Measurements from ENCODE around the gene IGSF21.

The IGSF21 gene

DNA sequence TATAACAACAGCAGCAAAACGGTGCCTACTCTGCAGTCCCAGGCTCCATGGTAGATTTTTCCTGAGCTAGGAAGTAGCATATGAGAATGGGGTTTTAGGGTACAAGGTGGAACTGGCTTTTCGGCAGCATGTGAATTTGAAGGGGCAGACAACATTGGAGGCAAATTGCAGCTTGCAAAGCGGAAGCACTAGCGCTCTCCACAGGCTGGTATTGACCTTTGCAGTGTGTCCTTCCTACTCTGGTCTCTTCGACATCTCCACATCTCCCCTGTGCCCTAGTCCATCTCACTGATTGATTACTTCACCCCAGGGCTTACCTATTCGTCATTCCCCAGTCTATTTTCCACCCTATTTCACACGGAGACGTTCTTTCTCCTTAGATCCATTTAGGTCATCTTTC lies 13.0 kb downstream of the IGSF21 start:
- FAIRE-seq, result no peak

DNA sequence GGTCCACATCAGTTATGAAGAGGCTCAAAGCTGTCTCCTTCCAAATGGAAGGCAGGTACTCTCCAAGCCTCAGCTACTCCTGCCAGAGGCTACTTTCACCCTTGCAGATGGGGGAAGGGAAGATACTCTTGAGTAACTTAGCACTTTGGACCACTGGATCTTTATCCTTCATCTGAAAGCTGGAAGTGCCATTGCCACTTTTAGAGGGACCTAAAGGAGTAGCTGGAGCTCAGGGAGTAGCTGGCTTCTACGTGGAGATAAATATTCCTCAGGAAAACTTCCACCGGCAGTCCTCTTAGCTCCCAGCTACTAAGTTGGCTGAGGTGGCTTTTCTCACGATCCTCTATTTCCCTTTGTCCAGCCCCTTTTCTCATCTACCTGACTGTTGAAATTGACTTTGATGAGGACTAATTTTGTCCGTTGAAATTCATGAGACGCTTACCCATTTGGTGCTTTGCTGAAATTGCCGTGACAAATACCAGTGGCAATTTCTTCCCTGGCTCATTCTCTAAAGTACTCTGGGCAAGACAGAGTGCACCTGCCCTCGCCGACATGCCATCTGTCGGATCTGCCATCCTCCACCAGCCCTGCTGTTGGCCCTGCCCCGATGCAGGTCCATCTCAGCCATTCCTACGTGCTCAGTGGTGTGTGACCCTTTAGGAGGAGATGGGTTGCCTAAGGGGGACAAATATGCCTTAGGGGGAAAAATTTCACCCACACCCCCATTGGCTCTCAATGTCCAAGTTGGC lies 13.6 kb downstream of the IGSF21 start:
- no peak for FAIRE-seq

DNA sequence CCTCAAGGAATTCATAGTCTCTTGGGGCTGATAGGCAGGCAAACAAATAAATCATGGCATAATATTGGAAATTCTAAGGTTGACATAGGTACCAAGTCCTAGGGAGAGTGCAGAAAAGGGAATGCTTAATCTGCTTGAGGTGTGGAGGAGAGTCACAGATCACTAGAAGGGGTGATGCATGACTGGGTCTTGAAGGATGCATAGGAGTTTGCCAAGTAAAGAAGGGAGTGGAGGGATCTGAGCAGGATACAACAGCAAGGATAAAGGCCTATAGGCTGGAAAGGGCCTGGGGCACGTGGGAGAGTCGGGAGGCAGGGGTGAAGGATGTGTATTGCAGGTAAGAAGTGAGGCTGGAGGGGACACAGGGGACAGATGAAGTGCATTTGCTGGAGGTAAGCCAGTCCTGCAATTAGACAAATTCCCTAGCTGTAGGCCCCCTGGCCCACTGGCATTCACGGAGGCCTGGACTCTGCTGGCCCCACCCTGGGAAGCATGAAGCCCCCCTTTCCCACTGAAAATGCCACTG lies 15.9 kb downstream of the IGSF21 start:
- no peak for FAIRE-seq

DNA sequence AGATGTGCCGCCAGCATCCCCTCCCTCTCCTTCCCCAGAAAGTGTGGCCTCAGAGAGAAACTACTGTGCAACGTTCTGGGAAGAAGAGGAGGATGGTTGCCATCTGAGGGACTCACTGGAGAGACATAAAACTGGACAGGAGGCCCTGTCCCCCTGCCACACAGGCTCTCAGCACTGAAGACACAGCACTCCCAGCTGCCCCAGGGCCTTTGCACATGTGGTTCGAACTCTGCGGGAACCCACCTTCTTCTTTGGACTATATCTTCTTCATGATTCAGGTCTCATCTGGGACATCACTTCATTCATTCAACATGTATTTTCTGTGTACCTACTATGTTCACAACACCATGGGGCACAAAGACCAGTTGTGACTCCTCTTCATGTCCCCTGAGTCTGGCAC lies 17.4 kb downstream of the IGSF21 start:
- no peak for FAIRE-seq

DNA sequence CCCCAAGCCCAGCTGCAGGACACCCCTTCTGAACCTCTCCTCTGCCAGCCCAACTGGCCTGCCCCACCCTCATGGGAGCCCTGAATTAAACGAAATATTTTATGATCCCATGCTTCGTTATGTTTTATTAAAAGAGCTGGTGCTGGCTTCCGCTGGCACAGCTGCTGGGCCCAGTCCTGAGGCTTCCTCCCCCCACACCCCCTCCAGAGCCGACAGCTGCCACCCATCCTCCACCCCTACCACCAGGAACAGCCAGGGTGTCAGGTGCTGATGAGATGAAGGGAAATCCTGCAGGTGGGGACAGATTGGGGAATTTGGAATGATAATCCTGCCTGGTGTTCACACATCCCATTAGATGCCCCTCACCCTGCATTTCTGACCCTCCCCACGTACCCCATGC lies 19.0 kb downstream of the IGSF21 start:
- FAIRE-seq, result no peak

DNA sequence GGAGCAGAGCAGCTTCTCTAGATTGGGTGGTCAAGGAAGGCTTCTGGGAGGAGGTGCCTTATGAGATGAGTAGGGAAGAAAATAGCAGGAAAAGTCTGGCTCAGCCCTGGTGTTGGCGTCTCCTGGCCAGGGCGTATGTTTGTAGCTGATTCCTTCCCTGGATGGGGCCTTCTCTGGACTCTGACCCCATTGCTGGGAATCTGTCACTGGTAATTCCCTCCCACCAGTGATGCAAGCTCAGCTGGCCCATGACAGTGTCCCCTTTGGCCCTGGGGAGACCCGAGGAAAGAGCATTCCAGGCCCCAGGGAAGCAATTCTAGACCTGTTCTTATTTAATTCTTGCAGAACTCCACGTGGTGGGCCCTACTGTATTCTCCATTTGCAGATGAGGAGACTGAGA lies 20.7 kb downstream of the IGSF21 start:
- no peak for FAIRE-seq

DNA sequence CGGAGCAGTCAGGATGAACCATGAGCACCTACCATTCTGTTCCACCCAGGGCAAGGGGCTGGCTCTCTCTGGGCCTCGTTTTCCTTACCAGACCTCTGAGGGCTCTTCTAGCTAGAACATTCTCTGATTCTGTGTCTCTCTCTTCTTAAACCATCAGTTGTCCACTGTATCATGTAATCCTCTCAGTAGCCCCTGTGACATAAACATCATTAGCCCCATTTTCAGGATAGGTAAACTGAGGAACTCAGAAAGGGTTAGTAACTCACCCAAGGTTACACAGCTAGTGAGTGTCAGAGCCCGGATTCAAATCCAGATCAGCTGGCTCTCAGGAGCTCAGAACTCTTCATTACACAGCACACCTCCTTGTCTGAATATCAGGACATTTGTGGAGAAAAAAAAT lies 22.8 kb downstream of the IGSF21 start:
- FAIRE-seq, result no peak

DNA sequence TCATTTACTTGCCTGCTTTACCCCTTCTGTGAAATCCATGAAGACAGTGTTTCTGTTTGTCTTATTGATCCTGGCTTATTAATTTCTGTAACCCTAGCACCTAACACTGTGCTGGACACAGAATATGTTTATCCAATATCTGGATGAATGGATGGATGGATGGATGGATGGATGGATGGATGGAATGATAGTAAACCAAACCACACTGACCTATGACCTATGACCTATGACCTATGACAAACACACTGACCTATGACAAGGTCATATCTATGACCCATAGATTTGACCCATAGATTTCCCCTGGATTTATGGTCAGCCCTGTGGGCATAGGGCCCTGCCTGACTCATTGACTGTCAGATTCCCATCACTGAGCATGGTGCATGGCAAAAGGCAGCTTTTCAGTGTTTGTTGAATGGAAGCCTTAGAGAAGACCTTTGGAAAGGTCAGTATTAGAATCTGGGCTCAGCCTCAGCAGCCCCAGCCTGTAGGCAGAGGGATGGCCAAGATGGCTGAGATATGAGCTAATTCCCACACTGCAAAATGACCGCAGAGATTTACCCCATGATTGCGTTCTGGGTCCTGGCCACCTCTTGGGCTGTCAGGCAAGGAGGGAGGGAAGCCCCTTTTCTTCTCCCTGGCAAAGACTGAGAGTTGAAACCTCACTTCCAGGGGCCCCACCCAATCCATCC lies 24.6 kb downstream of the IGSF21 start:
- no peak for FAIRE-seq

DNA sequence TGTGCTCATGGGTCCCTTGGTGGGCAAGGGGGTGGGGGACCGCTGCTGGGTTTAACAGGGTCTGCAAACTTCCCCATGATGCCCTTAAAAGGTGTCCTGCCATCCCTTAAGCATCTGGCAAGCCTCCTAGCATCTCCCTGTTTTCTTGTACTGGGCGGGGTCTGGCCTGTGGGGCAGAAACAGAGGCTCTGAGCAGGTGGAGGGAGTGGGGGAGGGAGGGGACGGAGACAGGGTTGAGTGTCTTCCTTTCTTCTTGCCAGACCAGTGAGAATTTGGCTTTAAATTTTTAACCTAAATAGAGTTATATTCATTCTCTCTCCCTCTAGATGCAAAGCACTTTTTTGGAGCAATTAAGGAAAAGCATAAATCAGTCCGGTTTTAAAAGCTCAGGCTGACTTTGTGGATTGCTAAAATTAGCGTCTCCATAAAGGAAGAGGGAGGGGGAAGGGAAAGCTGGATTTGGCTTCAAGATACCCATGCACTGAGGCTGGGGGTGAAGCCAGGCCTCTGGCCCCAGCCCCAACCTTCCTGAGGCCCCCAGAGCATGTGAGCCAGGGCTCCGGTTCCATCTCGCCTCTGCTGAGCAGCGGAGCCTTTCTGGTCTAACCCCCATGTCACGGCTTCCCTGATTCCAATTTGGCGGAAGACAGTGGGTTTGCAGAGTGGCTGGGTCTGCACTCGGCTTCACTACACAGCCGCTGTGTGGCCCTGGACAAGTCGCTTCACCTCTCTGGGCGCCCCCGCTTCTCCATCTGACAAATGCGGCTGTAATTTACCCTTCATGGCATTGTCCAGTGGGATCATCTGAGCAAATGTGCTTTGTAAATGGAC lies 25.3 kb downstream of the IGSF21 start:
- FAIRE-seq, result no peak

DNA sequence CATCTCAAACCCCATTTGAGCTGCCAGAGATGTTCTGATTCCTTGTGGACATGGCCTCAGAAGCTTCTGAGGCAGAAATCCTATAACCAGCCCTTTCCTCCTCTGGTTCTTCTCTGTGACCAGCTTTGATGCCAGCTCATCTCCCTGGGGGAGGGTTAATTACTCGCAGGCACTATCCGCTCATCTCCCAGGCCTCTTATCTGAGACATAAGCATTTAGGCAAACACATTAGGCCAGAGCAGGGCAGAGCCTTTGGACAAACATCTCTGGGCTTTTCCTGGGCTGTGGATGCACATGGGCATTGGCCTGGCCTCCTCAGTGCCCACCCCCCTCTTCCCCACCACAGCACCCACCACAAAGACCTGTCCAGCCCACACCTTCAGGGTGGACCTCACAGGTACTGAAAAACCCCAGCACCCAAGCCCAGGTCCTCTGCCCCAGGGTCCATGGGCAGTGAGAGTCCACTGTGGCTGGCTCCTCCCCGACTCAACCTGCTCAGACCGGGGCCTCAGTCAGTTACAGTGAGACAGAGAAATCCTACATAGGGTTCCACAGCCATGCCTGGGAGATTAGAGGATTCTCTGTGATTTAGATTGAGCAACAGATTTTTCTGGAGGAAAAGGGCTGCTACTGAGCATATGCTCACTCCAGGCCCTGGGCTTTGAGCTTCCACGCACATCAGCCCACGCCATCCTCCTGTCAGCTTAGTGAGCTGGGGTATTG lies 26.9 kb downstream of the IGSF21 start:
- FAIRE-seq, result no peak

DNA sequence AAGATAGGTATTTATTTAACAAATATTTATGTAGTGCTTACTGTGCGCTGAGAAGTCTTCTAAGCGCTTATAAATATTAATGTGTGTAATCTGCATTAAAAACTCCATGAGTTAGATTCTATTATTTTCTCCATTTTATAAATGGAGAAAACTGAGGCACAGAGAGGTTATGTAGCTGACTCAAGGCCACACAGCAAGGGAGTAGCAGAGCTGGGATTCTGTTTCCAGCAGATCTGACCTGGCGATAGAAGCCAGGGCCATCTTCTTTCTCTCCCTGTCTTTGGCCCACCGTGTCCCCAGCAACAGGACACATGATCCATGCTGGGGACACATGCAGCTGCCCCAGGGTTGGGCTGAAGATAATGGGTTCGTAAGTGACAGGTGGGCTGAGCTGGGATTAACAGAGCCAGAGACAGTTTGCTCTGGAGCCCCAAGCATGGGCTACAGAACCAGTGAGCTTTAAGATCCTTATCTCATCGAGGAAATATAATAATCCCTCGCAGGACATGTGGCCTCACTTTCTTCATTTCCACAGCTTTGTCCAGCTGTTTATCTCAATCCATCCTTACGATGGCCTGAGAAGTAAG lies 30.3 kb downstream of the IGSF21 start:
- FAIRE-seq, result no peak

DNA sequence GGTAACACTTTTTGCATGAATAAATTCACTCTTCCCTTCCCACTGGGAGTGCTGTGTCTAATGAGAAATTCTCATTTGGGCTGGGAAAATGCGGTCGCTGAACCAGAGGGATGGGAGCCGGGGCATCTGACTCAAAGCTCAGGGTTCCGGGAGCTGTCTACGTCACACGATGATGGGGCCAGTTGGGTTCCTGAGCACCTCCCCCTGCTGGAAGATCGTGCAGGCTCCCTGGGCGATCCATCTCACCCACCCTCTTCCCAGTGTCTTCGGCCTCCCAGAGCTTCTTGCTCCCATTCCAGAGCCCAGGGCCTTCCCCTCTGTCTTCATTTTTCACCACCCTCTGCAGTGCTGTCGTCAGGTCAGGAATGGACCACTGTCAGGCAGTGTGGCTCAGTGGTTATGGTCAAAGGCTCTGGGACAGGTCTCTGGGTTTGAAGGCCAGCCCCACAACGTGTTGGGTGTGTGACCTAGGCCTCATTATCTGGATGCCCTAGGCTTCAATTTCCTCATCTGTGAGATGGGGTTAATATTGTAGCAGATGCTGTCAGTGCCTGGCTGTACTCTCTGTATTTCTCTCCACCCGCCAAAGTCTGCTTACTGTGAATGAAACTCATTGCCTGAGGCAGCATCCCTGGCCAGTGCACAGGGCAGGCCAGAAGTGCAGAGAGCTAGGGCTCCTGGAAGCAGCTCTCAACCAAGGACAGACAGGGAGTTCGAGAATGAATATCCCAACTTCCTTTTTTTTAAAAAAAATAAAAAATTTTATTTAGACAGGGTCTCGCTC lies 31.8 kb downstream of the IGSF21 start:
- no peak for FAIRE-seq

DNA sequence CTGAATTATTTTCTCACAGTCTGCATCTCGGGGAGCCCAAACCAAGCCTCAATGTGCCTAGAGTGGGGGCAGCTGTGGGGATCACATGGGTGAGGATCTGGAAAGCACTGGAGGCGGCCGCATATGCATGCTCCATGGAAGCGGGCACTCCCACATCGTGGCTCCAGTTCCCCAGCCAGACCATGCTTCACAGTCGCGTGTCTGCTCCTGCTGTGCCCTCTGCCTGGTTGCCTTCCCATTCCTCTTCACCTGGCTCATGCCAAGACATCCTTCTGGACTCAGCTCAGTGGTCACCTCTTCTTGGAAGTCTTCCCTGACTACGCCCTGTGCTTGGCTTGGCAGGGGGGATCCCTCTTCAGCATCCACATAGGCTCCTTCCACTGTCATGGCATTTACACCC lies 32.8 kb downstream of the IGSF21 start:
- FAIRE-seq, result no peak

DNA sequence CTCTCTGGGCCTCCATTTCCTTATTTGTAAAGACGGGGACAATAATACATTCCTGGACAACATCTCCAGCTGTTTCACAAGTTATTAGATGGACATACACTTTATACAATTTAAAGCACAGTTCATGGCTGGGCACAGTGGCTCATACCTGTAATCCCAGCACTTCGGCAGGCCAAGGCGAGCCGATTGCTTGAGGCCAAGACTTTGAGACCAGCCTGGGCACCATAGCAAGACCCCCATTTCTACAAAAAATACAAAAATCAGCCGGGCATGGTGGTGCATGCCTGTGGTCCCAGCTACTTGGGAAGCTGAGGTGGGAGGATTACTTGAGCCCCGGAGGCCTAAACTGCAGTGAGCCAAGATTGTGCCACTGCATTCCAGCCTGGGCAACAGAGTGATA lies 34.1 kb downstream of the IGSF21 start:
- FAIRE-seq, result no peak

DNA sequence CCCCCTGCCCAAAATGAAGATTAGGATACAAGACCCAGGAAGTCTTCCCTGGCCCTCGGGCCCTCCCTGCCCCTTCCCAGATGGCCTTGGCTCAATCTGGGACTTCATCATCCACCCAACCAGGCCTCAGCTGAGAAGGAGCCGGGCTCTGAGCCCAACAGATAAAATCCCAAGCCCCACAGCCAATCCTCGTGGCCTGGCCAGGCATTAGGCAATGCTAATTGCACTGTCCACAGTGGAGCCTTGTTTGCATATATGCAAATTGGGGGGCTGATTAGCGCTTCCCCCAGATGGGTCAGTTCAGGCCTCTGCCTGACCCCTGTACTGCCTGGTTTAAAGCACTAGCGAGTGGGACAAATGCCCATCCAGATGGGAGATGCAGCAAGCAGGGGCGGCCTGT lies 34.9 kb downstream of the IGSF21 start:
- FAIRE-seq, result no peak

DNA sequence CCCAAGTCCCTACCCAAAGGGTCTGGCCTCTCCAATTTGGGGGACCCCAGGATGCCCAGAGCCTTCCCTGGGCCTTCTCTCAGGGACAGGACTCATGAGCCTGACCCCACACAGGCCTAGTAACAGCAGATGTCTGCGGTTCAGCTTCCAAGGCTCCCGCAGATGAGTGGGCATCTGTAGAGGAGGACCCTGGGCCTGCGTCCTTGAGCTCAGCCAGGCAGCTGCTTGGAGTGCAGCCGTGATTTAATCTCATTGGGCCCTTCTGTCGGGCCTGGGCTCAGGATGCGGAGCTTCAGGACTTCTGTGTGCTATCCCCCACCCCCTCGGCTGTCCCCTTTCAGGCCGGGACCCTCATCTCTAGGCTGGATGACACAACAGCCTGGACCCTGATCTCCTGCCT lies 35.4 kb downstream of the IGSF21 start:
- FAIRE-seq, result no peak

DNA sequence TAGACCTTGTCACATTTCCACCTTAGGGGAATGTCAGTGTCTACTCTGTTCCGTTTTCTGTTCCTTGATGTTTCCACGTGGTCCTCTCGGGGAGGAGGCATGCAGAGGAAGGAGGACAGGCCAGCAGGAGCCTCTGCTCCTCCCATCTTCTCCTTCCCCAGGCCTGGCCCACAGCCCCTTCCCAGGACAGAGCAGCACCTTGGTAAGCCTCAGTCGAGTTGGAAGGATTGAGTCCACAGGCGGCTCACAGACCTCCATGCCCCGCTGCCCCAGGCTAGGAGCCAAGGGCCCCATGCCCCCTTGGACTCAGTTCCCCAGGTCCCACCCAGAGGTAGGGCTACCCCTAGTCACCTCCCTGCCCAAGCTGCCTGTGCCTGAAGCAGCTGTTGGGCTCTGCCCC lies 36.5 kb downstream of the IGSF21 start:
- no peak for FAIRE-seq

DNA sequence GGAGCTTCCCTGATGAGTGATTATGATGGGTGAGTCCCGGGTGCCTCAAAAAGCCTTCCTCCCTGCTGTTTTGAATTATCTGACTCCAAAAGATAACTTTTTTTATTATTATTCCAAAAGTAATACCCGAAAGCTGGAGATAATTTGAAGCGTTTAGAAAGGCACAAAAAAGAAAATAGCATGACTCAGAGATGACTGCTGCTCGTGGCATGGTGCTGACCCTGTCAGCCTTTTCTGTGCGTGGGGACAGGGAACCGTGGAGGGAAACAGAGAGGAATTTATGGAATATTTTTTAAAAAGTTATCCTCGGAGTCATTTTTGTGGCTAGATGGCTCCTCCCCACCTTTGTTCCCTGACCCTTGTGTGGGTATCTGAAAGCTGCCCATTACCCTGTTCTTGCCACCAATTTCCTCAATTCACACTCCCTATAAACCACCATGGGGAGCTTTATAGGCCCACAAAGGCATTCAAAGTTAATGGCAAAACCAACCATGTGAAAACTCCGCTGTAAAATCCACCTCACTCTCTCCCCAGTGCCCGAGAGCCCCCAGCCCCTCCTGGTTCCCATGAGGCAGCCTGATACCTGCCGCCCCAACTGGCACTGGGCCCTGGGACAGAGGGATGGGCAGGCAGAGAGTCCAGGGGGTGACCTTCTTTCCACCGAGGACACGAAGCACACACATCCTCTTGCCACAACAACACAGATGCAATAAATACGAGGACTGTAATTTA lies 37.5 kb downstream of the IGSF21 start:
- FAIRE-seq, result no peak

DNA sequence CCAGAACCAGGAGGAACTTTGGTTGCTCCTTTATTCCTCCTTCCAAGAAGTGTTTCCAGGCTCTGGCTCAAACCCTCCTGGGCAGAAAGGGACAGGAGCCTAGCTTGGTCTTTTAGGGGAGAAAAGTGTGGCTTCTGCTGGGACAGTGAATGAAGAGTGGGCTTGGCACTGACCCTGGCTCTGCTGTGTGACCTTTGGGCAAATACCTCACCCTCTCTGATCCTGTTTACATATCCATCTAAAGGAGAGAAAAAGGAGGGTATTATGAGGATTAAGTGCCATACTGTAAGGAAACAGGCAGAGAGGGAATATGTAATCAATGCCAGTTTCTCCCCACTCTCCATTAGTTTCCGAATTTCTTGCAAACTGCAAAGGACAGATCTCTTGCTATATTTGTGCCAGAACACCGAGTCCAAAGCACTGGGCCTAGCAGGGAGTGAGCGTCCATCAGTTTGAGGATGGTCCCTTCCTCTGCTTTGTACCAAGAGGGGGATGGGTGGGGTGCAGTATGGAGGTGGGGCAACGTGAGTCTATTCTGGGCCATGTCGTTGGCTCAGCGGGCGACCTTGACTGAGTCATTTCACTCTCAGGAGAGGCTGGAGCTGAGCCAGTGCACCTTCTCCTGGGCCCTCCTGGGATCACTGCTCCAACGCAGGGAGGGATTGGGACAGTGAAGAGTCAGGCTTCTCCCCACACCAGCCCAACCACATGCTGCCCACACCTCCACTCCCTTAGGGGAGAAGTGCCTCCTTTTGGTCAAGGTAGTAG lies 38.4 kb downstream of the IGSF21 start:
- FAIRE-seq, result no peak

DNA sequence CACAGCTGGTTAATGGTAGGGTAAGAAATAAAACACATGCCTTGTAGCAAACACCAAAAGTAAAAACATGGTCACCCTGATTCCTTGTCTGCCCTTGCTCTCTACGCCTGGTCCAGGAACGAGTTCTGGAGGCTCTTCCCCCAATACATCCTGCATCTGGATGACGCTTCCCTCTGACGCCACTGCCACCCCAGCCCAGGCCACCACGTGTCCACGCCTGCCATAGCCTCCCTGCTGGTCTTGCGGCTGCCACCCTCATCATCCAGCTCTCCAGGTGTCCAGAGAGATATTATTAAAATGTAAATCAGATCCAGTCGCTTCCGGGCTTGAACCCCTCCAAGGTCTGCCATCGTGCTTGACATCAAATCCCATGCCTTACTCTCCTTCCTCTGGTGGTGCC lies 39.3 kb downstream of the IGSF21 start:
- FAIRE-seq, result no peak

Measured in colon (tissue), 2 donors.